Vagina (tissue), 2 donors: ENCODE data around the gene TTI1.

ENCODE experiments used
- POLR2A ChIP-seq, 2 donors: fragments of 450-650 bp; IDR thresholded peaks; one replicate each; pipeline ENCODE4 v1.6.1; 2017; ENCODE audit warnings: antibody characterized with exemption in 2 of 2, mild to moderate bottlenecking in 2 of 2, moderate library complexity in 2 of 2
- POLR2AphosphoS5 ChIP-seq, 2 donors: sonication (generic); formaldehyde crosslinking; IDR thresholded peaks; one replicate each; pipeline ENCODE4 v1.9.0; 2017; ENCODE audit warnings: antibody characterized with exemption in 2 of 2, mild to moderate bottlenecking in 2 of 2, low read depth in 1 of 2; ENCODE audit not compliant: insufficient read depth in 1 of 2

DNA sequence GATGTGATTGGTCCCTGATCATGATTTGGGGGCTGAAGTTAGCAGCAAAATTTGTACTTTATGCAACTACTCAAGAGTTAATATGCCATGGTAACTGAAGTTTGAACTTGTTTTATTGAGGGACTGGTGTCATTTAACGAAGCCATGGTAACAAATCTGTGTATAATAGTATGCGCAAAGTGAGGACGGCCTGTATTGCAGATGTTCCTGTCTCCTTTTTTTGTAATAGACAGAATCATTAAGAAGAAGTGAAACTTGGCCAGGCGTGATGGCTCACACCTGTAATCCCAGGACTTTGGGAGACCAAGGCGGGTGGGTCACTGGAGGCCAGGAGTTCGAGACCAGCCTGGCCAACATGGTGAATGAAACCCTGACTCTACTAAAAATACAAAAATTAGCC lies 22.6 kb upstream of the TTI1 start:
- no peak for TF ChIP-seq POLR2A (IDR thresholded peaks at IDR 0.05)
- no peak for TF ChIP-seq POLR2AphosphoS5 (IDR thresholded peaks at IDR 0.05; ENCODE audit: insufficient read depth in 1 of 2, low read depth in 1 of 2)
